ENCODE measurements around the gene DNPH1.

Gene DNPH1

GRCh38 chr6:43180985-43181384, 48.3 kb downstream of the DNPH1 start:
- DNase-seq = no peak

- DNase-seq = no peak
Observed at GRCh38 chr6:43180058-43180457, 49.2 kb downstream of the DNPH1 start.

GRCh38 chr6:43178951-43179830, 50.1 kb downstream of the DNPH1 start:
- no peak for DNase-seq

GRCh38 chr6:43178150-43178549, 51.1 kb downstream of the DNPH1 start:
- no peak for DNase-seq

GRCh38 chr6:43176423-43176786, 52.9 kb downstream of the DNPH1 start:
- no peak for DNase-seq

- DNase-seq = no peak
Observed at GRCh38 chr6:43175676-43176422, 53.4 kb downstream of the DNPH1 start.
